ENCODE measurements around the gene RNASE8.

DNA sequence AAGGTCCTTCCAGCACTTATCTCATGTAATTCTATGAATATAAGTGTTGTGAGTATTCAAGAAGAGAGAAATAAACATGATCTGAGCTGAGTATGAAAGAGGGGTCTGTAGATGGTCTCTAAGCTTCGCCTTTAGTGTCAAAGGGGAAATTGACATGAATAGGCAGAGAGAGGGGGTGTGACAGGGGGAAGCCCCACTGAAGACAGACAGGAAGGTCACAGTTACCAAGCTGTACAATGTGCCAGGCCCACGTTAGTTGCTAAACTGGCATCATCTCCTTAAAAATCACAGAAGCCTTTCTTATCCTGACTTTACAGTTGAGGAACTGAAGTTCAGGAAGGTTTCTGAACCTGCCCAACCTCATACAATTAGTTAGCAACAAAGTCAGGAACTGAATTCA is 20.1 kb downstream of the RNASE8 start:
- TF ChIP-seq FOXK2 (IDR thresholded peaks at IDR 0.05) (no peak), FOXM1 (IDR thresholded peaks at IDR 0.05; ENCODE audit: borderline replicate concordance) (no peak), NFRKB (IDR thresholded peaks at IDR 0.05) (no peak), SP1 (IDR thresholded peaks at IDR 0.05) (no peak), L3MBTL2 (conservative IDR thresholded peaks at IDR 0.05) (no peak), CTBP1 (IDR thresholded peaks at IDR 0.05; ENCODE audit: borderline replicate concordance) (no peak), BHLHE40 (IDR thresholded peaks at IDR 0.05; ENCODE audit: borderline replicate concordance) (no peak), TARDBP (IDR thresholded peaks at IDR 0.05) (no peak)
